Measurements from ENCODE around the gene SARS2.

DNA sequence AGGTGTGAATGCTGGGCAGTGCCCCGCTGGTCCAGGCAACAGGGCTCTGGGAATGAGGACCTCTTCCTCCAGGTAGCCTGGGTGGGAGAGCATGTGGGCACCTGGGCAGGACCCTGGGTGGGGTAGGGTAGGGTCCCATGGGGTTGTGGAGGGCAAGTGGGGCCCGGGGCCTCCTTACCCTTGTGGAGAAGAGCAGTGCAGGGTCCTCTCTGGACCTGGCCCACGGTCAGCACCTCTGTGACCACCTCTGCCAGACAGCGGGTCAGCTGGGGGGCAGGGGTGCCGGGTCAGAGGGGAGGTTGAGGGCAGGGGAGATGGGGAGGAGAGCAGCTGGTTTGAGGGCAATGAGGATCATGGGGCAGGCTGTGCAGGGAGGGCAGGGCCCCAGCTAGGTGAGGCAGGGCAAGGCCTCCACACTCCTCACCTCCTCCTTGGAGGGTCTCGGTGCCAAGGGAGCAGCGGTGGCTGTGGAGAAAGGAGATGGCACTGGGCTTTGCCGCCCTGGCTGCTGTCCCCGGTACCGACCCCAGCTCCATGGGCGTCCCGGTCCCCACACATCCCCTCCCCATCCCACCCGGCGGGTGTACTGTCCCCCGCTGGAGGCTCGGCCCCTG, 19.1 kb downstream of the SARS2 start:
- TF ChIP-seq, protein P1, sequence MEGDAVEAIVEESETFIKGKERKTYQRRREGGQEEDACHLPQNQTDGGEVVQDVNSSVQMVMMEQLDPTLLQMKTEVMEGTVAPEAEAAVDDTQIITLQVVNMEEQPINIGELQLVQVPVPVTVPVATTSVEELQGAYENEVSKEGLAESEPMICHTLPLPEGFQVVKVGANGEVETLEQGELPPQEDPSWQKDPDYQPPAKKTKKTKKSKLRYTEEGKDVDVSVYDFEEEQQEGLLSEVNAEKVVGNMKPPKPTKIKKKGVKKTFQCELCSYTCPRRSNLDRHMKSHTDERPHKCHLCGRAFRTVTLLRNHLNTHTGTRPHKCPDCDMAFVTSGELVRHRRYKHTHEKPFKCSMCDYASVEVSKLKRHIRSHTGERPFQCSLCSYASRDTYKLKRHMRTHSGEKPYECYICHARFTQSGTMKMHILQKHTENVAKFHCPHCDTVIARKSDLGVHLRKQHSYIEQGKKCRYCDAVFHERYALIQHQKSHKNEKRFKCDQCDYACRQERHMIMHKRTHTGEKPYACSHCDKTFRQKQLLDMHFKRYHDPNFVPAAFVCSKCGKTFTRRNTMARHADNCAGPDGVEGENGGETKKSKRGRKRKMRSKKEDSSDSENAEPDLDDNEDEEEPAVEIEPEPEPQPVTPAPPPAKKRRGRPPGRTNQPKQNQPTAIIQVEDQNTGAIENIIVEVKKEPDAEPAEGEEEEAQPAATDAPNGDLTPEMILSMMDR (conservative IDR thresholded peaks at IDR 0.05; ENCODE audit: low read length), result no peak
- no peak for TF ChIP-seq EZH2phosphoT487 (IDR thresholded peaks at IDR 0.05; ENCODE audit: borderline replicate concordance)

All from Loucy (cell line).